Thoracic aorta (tissue), 2 donors: ENCODE data around the gene INPP5A. TPM values are rescaled to one million over a fixed set of nuclear protein-coding genes. Genes with fewer than 3 reads are reported as not detected.

ENCODE experiments used
- ATAC-seq: fragments of 150-250 bp; one replicate; pipeline ENCODE4 v1.8.0; 2017; ENCODE audit warnings: low read depth; ENCODE audit not compliant: insufficient number of reproducible peaks, low FRiP score
- DNase-seq: peaks from one replicate; pipeline ENCODE4 v3.0.0-alpha.2; 2020; ENCODE audit warnings: low spot score
- H3K27ac ChIP-seq, 2 donors: fragments of 200-600 bp; sonication (generic); 1 replicate in 1 of 2; 2 replicates in 1 of 2; pipeline ENCODE4 v1.5.1; 2016; ENCODE audit warnings: mild to moderate bottlenecking in 2 of 2, moderate library complexity in 2 of 2
- H3K27me3 ChIP-seq: fragments of 200-600 bp; sonication (generic); replicated peaks from 2 replicates; pipeline ENCODE4 v1.6.0; 2016; ENCODE audit warnings: mild to moderate bottlenecking; ENCODE audit not compliant: insufficient read depth
- H3K36me3 ChIP-seq: fragments of 200-600 bp; sonication (generic); one replicate; pipeline ENCODE4 v1.5.1; 2016
- H3K4me1 ChIP-seq, 2 donors: fragments of 200-600 bp; sonication (generic); 1 replicate in 1 of 2; 2 replicates in 1 of 2; pipeline versions ENCODE4 v1.5.1 to v1.6.0; 2016; ENCODE audit warnings: low read depth in 2 of 2, mild to moderate bottlenecking in 1 of 2; ENCODE audit not compliant: control insufficient read depth in 1 of 2
- H3K4me3 ChIP-seq: fragments of 200-600 bp; sonication (generic); 2 replicates; pipeline ENCODE4 v1.5.1; 2016; ENCODE audit warnings: mild to moderate bottlenecking
- H3K9me3 ChIP-seq: fragments of 200-600 bp; sonication (generic); 2 replicates; pipeline ENCODE4 v1.5.1; 2016
- total RNA-seq, 2 donors: library from RNA; depleted of rRNA; stranded (reverse); fragments of >200 nt; gene quantifications; one replicate each; pipeline versions ENCODE4 v1.1.0 to v1.2.3, GENCODE V29; 2016
- TF ChIP-seq, protein P1 (sequence below): fragments of 200-600 bp; sonication (generic); IDR thresholded peaks from one replicate; pipeline ENCODE4 v1.5.1; 2019; ENCODE audit warnings: antibody characterized with exemption

Gene INPP5A
- total RNA-seq, 2 donors from 2014 or later = 120 to 142 TPM

DNA sequence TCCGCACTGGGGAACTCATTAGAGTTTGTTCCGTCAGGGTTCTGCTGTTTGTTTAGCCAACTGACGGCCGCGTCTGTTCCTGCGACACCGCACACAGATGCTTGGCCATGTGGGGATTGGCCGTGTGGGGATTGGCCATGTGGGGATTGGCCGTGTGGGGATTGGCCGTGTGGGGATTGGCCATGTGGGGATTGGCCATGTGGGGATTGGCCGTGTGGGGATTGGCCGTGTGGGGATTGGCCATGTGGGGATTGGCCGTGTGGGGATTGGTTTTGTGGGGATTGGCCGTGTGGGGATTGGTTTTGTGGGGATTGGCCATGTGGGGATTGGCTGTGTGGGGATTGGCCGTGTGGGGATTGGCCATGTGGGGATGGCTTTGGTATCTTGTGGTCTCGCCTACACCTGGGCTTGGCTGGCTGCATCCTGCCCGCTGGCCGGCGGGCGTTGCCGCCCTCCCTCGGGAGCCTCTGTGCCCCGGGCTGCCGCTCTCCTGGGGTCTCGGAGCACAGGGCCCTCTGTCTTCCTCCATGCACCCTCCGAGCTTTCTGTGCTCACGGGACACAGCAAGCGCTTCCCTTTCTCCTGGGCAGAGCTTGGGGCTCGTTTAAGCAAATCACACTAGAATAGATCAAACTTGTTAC, 185.9 kb downstream of the INPP5A start:
- peaks cover 10% of the 10 kb centered on the region for H3K36me3 ChIP-seq
- peaks cover 0 to 12% of the 10 kb centered on the region in 2 donors for H3K4me1 ChIP-seq
- H3K9me3 ChIP-seq = no peaks in the 10 kb centered on the region
- ATAC-seq = no peak
- no peak for DNase-seq
- no peak overlapping the region for H3K27ac ChIP-seq
- TF ChIP-seq, protein P1, sequence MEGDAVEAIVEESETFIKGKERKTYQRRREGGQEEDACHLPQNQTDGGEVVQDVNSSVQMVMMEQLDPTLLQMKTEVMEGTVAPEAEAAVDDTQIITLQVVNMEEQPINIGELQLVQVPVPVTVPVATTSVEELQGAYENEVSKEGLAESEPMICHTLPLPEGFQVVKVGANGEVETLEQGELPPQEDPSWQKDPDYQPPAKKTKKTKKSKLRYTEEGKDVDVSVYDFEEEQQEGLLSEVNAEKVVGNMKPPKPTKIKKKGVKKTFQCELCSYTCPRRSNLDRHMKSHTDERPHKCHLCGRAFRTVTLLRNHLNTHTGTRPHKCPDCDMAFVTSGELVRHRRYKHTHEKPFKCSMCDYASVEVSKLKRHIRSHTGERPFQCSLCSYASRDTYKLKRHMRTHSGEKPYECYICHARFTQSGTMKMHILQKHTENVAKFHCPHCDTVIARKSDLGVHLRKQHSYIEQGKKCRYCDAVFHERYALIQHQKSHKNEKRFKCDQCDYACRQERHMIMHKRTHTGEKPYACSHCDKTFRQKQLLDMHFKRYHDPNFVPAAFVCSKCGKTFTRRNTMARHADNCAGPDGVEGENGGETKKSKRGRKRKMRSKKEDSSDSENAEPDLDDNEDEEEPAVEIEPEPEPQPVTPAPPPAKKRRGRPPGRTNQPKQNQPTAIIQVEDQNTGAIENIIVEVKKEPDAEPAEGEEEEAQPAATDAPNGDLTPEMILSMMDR = no peak
- H3K4me3 ChIP-seq = no peak overlapping the region
- no peaks in the 10 kb centered on the region for H3K27me3 ChIP-seq

DNA sequence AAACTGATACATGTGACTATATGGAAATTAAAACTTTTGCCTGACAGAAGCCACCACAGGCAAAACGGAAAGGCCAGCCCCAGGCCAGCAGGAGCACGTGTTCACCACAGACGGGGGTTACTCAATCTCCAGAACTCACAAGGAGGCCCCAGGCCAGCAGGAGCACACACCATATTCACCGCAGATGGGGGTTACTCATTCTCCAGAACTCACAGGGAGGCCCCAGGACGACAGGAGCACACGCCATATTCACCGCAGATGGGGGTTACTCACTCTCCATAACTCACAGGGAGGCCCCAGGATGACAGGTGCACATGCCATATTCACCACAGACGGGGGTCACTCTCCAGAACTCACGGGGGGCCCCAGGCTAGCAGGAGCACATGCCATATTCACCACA, 186.9 kb downstream of the INPP5A start:
- H3K27me3 ChIP-seq = no peaks in the 10 kb centered on the region
- peaks cover 0 to 12% of the 10 kb centered on the region in 2 donors for H3K4me1 ChIP-seq
- no peaks in the 10 kb centered on the region for H3K9me3 ChIP-seq
- ATAC-seq (no peak), DNase-seq (no peak)
- peaks cover 10% of the 10 kb centered on the region for H3K36me3 ChIP-seq
- TF ChIP-seq, protein P1 = no peak
- H3K4me3 ChIP-seq = no peak overlapping the region
- no peak overlapping the region for H3K27ac ChIP-seq

DNA sequence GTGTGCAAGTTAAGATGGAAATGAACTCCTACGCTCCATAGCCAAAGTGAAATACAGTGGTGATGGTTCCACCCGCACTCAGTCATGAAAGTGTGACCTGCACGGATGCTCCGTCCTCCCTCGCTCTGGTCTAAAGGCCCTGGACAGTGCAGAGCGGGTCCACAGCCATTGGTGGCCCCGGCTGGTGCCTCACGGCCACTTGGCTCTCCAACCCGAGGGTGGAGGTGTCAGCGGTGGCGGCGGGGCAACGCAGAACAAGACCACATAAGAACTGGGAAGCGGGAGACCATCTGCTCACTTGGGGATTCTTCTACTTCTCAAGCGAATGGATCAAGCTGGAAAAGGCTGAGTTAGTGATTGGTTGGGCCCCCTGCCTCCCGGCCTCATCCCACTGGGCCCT, 187.6 kb downstream of the INPP5A start:
- DNase-seq (no peak), ATAC-seq (no peak)
- H3K27ac ChIP-seq = no peak overlapping the region
- no peaks in the 10 kb centered on the region for H3K9me3 ChIP-seq
- H3K36me3 ChIP-seq = peaks cover 10% of the 10 kb centered on the region
- H3K27me3 ChIP-seq = no peaks in the 10 kb centered on the region
- H3K4me3 ChIP-seq = no peak overlapping the region
- peaks cover 0 to 12% of the 10 kb centered on the region in 2 donors for H3K4me1 ChIP-seq
- TF ChIP-seq, protein P1 = no peak

GRCh38 chr10:132726194-132726593, 188.6 kb downstream of the INPP5A start:
- ATAC-seq (no peak), DNase-seq (no peak)
- Histone ChIP-seq H3K27me3 (no peaks in the 10 kb centered on the region), H3K4me1 (peaks cover 0 to 9% of the 10 kb centered on the region in 2 donors), H3K4me3 (no peak overlapping the region), H3K9me3 (no peaks in the 10 kb centered on the region), H3K27ac (no peak overlapping the region), H3K36me3 (peaks cover 10% of the 10 kb centered on the region)
- TF ChIP-seq, protein P1 = no peak

DNA sequence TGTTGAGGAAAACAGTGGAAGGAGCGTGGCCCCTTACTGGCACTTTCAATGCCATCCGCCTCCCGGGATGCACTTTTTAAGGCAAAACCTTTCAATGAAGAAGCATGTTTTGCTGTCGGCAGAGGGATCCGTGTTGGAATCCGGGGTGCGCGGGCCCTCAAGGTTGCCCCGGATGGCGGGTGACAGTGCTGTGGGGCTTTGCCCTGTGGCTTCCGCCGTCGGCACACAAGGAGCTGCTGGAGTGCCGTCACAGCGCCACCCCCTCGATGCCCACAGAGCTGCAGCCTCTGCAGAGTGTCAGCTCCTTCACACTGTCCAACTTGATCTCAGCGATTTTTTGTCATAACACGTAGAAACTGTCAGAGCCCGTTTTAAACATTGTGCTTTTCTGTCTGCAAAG, 189.4 kb downstream of the INPP5A start:
- ATAC-seq (no peak), DNase-seq (no peak)
- Histone ChIP-seq H3K4me3 (no peak overlapping the region), H3K27ac (no peak overlapping the region), H3K27me3 (no peaks in the 10 kb centered on the region), H3K4me1 (peaks cover 0 to 1% of the 10 kb centered on the region in 2 donors), H3K9me3 (no peaks in the 10 kb centered on the region), H3K36me3 (peaks cover 10% of the 10 kb centered on the region)
- TF ChIP-seq, protein P1 = no peak
